T-helper 22 cell (primary cell): Measurements from ENCODE around the gene MAGI1.
"Not testable (repeated sequence)": the region's sequence is repeated elsewhere in the genome, so short reads cannot be mapped to it uniquely, and the experiment has no call there.

Experiments
- DNase-seq: peaks from one replicate; pipeline ENCODE4 v3.0.0-alpha.2; 2020; ENCODE audit warnings: low read depth

Gene MAGI1

DNA sequence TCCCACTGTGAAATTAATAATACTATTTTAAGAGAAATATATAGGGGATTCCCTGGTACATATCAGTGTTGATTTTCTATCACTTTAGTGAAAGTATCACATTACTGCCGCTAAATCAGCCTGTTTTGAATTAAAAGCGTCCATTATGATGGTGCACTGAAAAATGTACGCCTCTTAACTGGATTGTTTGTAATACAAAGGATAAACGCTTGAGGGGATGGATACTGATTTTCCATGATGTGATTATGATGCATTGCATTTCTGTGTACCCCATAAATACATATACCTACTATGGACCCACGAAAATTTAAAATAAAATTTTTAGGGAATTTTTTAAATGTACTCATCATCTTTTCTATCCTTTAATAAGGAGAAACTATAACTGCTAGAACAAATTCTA lies 478.6 kb downstream of the MAGI1 start:
- DNase-seq: no peak

DNA sequence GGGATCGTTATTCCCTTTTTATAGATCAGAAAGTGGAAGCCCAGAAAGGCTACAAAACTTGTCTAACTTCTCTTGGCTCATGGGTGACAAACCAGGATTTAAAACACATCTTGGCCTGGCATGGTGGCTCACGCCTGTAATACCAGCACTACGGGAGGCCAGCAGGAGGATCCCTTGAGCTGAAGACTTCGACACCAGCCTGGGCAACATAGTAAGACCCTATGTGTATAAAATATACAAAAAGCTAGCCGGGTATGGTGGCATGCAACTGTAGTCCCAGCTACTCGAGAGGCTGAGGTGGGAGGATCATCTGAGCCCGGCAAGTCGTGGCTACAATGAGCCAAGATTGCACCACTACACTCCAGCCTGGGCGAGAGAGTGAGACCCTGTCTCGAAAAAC lies 479.1 kb downstream of the MAGI1 start:
- DNase-seq: no peak

DNA sequence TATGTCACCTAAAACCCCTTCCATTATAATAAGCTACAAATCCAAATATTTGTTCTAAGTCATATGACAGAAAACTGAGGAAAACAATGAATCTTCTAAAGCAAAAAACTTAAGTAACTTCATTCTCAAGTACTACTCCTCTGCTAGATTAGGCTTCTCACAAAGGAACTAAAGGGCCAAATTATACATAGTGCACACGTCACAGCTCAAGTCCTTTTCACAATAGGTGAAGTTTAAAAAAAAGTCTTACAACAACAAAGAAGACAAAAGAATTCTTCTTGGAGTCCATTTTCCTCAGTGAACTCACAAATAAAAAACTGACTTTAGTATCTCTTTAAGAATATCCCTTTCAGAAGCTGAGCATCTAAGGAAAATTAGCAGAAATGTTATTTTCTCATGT lies 479.9 kb downstream of the MAGI1 start:
- DNase-seq: no peak

DNA sequence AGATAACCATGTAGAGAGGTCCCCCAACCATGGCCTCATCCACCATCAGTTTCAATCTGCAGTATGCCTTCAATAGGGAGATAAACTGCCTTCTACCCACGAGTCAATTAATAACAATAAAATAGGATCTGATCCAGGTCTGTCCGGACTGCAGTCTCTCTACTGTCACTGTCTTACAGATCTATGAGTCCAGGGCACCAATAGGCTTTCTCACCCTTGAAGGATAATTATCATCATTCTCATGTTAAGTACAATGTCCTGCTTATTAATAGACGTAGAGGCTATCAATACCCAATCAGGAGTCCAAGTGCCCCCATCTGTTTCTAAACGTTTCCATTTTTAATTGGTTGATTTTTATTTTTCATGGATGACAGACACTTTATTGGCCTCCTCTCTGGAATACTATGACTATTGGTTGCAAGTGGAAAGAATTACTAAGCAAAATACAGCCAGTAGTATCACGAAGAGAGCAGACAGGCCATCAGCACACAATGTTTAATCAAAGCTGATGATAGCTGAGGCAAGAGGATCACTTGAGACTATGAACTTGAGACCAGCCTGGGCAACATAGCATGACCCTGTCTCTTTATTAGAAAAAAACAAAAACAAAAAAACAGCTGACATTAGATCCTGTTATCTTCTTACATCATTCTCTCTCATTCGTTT lies 480.7 kb downstream of the MAGI1 start:
- DNase-seq: no peak

DNA sequence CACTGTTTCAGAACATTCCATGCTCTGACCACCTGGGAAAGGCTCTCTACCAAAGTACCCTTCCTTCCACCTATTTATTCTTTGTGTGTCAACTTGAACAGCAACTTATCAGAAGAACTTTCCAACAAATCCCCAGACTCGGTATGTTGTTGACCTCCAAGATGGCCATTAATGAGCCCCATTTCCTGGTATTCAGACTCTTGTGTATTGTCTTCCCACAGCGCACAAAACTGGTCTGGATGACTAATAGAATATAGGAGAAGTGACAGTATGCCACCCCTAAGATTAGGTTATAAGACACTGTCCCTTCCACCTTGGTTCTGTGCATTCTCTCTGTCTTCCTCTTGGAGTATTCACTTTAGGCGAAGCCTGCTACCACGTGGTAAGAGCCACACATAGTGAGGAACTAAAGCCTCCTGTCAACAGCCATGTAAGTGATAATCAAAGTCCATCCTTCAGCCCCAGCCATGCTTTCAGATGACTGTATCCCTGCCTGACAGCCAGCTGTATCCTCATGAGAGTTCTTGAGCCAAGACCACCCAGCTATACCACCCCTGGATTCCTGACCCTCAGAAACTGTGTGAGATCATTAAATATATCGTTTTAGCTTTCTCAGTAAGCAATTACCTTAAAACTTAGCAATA lies 481.7 kb downstream of the MAGI1 start:
- no peak for DNase-seq

DNA sequence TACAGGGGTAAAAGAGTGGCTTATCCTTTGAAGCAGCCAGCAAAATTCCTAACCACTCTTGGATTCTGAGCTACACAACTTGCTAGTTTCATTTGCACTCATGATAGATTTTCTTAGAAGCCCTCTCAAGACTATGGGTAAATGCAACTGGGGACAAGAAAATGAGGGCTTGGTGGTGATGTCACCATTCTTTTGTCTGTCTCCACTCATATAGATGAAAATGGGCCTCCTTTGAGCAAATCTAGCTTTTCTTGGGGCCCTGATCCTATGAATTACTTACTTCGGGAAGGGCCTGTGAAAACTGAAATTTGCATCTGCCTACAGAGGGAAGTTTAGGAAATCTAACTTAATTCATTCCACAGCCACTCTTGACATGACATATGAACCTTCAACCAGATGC lies 486.3 kb downstream of the MAGI1 start:
- DNase-seq: no peak

DNA sequence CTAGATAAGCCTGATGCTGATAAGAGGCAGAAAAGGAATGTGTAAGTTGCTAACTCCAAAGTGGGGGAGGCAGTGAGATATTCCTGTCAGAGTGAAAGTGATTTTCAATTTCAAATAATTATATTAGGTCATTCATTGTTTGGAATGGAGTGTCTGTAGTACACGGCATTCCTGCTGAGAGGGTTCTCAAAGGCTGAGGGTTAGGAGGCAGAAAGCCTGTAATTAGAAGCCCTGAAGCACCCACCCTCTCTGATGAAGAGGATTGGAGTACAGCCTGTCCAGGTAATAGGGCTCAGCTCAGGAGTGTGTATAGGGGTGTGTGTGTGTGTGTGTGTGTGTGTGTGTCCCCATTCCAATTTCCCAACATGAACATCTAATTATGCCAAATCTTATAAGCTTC lies 486.8 kb downstream of the MAGI1 start:
- DNase-seq: no peak

DNA sequence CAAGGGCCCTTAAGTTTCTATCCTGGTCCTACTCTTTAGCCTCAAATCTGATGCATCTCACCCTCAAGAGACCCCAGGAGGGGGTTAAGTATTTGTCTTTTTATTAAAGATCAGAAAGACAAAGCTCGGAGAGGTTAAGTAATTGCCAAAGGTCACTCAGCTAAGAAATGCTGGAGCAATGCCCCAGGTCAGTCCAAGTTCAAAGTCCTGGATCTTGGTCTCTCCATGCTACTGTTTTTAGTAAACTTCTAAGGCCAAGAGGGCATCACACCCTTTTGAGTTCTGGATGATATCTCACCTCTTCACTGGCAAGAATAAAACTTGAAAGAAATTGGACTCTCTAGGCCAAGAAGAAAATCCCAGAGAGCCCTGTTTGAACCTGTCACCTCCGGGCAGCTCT lies 488.6 kb downstream of the MAGI1 start:
- no peak for DNase-seq

DNA sequence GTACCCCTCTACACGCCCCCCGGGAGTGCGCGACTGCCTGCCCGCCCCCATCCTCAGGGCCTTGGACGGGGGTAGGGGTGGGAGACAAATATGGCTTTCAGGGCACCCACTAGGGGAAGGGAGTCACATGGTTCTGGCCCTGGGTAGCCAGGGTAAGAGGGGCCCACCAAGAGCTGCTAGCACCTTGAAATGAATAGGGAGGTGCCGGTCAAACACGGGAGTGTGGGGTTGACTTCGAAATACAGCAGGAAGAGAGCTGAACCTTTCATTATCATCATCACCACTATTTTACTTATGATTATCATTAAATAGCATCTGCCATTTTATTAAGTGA lies 489.1 kb downstream of the MAGI1 start:
- no peak for DNase-seq

DNA sequence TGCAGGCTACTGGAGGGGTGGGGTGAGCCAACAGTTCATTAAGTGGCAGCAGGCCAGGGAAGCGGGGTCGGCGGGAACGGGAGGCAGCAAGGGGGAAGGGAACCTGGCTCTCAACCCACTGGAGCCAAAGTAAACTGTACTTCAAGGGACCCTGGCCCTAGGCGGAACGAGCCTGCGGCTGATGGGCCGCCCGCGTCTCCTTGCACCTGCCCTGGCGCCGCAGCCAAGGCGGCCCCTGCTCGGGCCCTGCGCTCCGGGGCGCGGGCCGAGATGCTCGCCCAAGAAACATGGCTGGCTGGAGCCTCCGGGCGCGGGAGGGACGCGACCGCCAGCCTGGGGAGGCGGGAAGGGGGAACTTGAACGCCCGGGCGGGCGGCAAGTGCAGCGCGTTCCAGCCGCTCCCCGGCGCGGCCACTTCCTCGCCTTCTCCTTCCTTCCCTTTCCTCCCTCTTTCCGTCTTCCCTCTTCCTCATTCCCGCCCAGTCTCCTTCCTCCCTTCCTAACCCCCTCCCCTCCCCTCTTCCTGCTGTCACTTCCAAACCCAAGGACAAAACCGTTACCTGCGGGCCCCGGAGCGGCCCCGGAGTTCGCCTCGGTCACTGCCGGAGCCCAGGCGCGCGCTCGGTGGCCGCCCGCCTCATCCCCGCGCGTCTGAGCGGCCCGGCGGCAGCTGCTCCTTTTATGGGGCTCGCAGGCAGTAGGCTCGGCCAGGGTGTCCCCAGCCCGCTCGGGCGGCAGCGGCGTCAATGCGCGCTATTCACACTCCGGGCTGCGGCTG lies 489.7 kb downstream of the MAGI1 start:
- no peak for DNase-seq

DNA sequence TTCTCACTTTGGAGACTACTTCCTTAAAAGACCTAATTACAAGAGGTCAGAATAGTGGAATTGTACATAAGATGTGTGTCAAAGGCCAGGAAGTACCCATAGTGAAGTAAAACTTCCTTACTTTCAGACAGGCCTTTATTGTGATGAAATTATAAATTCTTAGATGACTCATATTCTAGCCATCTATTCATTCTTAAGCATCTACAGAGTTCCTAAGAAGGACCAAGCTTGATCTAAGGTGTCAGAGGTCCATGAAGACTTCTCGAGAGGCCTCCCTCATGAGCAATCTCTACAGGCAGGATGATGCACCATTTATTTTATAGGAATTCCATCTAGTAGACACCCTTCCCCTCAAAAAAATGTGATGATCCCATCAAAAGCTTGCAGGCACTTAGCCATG lies 493.3 kb downstream of the MAGI1 start:
- DNase-seq: no peak

DNA sequence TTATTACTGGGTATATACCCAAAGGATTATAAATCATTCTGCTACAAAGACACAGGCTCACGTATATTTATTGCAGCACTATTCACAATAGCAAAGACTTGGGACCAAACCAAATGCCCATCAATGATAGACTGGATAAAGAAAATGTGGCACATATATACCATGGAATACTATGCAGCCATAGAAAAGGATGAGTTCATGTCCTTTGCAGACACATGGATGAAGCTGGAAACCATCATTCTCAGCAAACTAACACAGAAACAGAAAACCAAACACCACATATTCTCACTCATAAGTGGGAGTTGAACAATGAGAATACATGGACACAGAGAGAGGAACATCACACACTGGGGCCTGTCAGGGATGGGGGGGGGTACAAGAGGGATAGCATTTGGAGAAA lies 495.3 kb downstream of the MAGI1 start:
- DNase-seq: not testable (repeated sequence)

DNA sequence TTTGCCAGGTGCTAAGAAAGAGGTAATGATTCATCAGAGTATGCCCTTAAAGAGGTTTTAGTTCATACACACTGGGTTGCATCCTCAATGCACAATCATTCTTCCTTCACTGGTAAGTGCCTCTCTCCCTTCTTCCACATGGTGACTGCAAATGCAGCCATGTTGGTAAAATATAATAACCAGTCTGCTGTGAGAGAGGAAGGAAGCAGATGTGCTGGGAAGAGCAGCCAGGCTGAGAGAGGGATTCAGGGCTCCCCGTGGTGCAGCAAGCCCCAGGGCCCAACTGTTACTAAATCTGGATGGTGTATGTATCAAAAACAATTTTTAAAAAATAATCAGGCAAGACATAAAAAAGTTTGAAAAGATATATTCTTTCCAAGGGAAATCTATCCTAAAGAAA lies 498.1 kb downstream of the MAGI1 start:
- DNase-seq: no peak

DNA sequence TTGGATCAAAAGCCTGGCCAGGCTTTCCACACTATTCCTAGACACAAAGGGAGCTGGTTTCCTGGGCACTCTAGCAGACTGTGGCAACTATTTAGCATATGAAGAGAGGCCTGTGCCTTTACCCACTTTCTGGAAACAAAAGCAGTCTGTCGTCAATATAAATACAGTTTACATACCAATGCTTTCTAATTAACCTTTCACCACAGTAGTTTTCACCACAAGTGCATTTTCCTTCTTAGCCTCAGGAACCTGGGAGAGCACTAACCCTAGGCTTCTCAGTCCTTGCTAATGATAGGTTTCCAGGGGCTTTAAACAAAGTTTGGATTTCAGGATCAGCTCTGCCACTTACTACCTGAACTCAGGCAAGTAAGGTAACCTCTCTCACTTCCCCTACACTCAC lies 499.1 kb downstream of the MAGI1 start:
- no peak for DNase-seq

DNA sequence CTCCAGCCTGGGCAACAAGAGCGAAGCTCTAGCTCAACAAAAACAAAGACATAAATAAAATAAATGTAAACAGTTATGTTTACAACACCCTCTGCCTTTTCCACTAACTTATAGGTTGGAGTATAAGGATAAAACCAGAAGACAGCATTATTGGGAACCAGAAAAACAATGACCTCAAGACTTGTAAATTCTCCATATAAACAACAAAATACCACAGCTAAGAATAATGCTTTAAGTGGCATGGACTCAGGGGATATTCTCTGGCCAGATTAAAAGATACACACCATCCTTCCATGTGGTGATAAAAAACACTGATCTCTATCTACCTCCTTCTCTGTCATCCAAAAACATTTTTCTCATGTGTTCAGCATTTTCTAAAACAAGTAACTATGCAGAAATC lies 500.6 kb downstream of the MAGI1 start:
- DNase-seq: no peak

DNA sequence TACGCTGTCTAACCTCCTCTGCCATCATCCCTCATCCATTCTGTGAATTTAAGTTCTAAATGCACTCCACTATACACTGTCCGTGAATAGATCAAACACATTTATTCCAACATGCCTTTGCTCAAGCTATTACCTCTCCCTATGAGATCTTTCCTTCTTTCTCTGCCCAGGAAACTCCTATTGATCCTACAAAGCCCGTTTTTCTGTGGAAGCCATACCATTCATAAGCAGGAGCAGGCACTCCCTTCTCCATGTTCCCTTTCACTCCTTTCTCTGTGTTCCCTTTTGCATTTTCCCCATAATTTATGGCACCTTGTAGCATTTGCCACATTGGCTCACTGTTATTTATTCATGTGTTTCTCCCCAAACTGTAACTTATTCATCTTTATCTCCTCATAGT lies 501.6 kb downstream of the MAGI1 start:
- no peak for DNase-seq

DNA sequence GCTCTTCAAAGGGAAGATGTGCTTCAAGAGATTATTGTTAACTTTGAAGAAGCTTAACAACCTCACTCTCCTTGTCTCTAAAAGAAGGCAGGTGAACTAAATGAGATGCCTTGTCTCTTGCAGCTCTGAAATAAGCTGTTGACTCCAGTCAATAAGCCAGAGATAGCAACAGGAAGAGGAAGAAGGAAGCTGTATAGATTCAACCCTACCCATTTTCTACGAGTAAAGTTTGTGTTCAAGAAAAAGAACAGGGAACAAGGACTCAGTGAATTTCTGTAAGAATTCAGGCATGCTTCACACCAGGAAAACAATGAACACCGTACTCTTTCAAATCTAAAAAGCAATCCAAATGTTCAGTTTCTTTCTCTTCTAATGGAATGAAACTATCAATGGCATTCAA lies 503.5 kb downstream of the MAGI1 start:
- DNase-seq: no peak

DNA sequence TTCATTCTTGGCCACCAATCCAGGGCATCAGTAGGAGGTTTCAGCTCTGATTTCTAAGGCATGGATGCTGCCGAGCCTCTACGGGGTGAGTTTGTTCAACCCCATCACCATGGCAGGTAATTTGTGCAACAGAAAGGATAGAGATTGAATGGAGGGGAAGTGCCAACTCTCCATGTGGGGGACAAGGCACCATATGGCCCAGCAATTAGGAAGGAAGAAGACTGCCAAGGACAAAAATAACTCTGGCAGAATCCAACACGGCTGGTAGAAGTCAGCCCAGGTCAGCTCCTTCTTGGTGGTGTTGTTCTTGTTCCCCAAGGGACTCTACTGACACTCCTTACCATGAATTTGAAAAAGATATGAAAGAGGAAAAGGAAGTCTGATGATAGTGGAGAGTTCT lies 503.9 kb downstream of the MAGI1 start:
- DNase-seq: no peak

DNA sequence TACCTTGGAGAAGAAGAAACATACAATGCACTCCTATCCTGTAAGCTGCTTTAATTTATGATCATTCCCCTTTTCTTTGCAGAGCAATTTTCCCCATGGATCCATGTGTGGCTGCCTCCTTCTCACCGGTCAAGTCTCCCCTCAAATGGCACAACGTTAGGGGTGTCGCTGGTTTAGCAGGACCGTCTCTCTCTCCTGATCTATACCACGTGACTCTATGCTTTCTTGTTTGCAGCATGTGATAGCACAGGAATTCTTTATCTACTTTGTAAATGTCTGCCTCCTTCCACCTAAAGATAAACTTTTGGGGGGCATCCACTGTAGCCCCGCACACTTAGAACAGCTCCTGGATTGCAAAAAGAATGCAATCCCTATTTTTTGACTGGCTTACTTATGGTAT lies 506.0 kb downstream of the MAGI1 start:
- no peak for DNase-seq

DNA sequence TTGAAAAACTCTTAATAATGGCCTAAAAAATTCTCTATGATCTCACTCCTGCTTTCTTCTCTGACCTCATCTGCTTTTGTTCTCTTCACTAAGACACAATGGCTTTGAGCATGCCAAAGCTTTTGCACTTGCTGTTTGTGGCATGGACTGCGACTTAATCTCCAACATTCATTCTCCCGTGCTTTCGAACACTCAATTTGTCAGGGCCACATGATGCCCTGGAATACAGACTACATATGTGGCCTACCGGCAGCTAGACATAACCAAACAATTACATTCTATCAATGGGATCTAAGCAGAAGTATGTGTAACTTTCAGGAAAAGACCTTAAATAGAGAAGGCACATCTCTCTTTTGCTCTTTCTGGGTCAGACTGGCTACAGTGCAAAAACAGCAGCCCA lies 506.5 kb downstream of the MAGI1 start:
- DNase-seq: no peak

DNA sequence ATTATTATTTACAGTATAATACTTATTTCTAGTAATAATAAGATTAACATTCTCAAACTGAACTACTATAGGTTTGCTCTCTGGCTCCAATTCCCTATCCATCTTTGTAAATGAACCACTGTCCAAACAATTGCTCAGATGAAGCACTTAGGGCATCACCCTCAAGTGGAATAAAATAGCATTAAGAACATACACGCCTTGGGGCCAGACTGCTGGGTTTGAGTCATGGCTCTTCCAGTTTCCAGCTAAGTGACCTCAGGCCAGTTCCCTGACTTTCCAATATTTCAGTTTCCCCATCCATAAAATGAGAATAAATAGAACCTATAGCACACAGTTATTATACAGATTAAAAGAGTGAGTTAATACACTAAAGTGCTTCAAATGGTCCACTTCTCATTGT lies 507.2 kb downstream of the MAGI1 start:
- DNase-seq: no peak

DNA sequence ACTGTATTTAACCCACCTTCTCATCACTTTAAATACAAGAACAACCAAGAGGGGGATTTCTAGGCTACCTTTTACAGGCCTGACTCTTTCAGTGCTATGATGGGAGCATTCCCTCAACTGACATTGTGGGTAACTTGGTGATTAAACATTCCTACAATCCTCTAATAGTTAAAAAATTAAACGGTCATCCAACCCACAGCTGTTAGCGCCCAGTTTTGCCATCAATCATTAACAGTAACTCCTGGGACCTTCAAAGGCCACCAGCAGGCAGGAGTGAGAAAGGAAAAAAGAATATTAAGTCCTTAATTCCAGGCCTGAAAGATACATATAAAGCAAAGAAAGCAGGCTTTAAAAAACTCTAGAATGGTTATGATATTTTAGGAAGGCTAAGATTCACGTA lies 512.1 kb downstream of the MAGI1 start:
- no peak for DNase-seq

DNA sequence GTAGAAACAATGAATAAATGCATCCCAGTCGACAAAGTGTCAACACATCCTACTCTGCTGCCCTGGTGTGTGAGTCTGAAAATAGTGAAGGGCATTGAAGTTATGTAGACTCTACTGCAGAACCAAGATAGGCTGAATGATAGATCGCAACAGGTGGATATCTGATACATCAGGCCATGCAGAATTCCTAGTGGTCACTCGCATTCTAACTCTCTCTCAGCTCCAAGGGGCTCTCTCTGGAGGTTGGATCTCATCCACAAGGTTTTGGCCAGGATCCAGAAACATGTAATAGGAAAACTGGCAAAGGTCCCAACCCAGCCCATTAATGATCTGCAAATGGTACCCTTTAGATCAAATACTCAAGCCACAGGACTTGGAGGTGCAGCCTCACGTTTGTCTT lies 514.1 kb downstream of the MAGI1 start:
- no peak for DNase-seq

DNA sequence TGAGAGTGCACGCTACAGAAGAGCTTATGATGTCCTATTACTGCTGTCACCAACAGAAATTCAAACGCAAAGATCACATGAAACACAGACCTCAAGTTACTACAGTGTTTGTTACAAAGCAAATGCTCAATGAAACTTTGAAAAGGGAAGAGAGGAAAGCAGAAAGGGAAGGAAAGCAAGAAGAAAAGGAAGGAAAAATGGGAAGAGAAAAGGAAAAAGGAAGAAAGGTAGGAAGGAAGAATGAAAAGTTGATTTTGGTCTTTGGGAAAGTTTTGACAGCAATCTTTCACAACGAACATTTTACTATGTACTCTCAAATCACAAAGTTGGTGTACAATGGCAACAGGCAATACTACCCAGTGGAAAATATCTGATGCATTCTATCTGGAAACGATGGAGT lies 514.8 kb downstream of the MAGI1 start:
- no peak for DNase-seq
